Stomach smooth muscle (tissue), 2 donors: ENCODE measurements around the gene NEXN.
A peak's percentile ranks its signal among the peaks of the same experiment; 100 is the strongest.
"Not testable (repeated sequence)": the region's sequence is repeated elsewhere in the genome, so short reads cannot be mapped to it uniquely, and the experiment has no call there.

Experiments
- H3K27ac ChIP-seq: one replicate; pipeline ENCODE4 v1.7.0; 2013; ENCODE audit warnings: mild to moderate bottlenecking, low read length, inconsistent platforms
- H3K27me3 ChIP-seq, 2 donors: one replicate each; pipeline ENCODE4 v1.7.0; 2013; ENCODE audit warnings: low read length in 2 of 2; ENCODE audit not compliant: insufficient read depth in 2 of 2, control insufficient read depth in 1 of 2
- H3K36me3 ChIP-seq, 2 donors: one replicate each; pipeline ENCODE4 v1.7.0; 2013; ENCODE audit warnings: low read length in 2 of 2; ENCODE audit not compliant: control insufficient read depth in 2 of 2, insufficient read depth in 2 of 2
- H3K4me1 ChIP-seq: one replicate; pipeline ENCODE4 v1.7.0; 2013; ENCODE audit warnings: low read length; ENCODE audit not compliant: control insufficient read depth, insufficient read depth
- H3K4me3 ChIP-seq, 2 donors: one replicate each; pipeline ENCODE4 v1.7.0; 2013; ENCODE audit warnings: low read length in 2 of 2
- H3K9ac ChIP-seq, 2 donors: one replicate each; pipeline ENCODE4 v1.7.0; 2013; ENCODE audit warnings: low read length in 2 of 2, mild to moderate bottlenecking in 1 of 2
- H3K9me3 ChIP-seq, 2 donors: one replicate each; pipeline ENCODE4 v1.7.0; 2013; ENCODE audit warnings: low read length in 2 of 2; ENCODE audit not compliant: control insufficient read depth in 2 of 2
- donor health status: healthy.
- donor health status: Pancreatic carcinoma.

Gene NEXN

GRCh38 chr1:77905603-77906002 lies 17.2 kb downstream of the NEXN start:
- Histone ChIP-seq H3K9ac (no peak overlapping the region), H3K4me1 (no peaks in the 10 kb centered on the region), H3K9me3 (no peaks in the 10 kb centered on the region), H3K36me3 (no peaks in the 10 kb centered on the region), H3K27ac (no peak overlapping the region), H3K27me3 (no peaks in the 10 kb centered on the region), H3K4me3 (no peak overlapping the region)

GRCh38 chr1:77906019-77906545 lies 17.7 kb downstream of the NEXN start:
- H3K9me3 ChIP-seq = no peaks in the 10 kb centered on the region
- no peak overlapping the region for H3K27ac ChIP-seq
- no peaks in the 10 kb centered on the region for H3K27me3 ChIP-seq
- no peaks in the 10 kb centered on the region for H3K4me1 ChIP-seq
- no peak overlapping the region for H3K4me3 ChIP-seq
- no peaks in the 10 kb centered on the region for H3K36me3 ChIP-seq
- H3K9ac ChIP-seq = no peak overlapping the region

GRCh38 chr1:77906624-77907023 lies 18.2 kb downstream of the NEXN start:
- Histone ChIP-seq H3K9ac (no peak overlapping the region), H3K4me1 (no peaks in the 10 kb centered on the region), H3K36me3 (no peaks in the 10 kb centered on the region), H3K27ac (no peak overlapping the region), H3K27me3 (no peaks in the 10 kb centered on the region), H3K9me3 (no peaks in the 10 kb centered on the region), H3K4me3 (no peak overlapping the region)

- no peak overlapping the region for H3K27ac ChIP-seq
Observed at GRCh38 chr1:77910116-77910515, 21.7 kb downstream of the NEXN start.

GRCh38 chr1:77918918-77919317 lies 30.5 kb downstream of the NEXN start:
- not testable (repeated sequence) for H3K9me3 ChIP-seq, H3K9ac ChIP-seq, H3K27me3 ChIP-seq, H3K4me3 ChIP-seq, H3K4me1 ChIP-seq, H3K27ac ChIP-seq
- H3K36me3 ChIP-seq = peaks cover 22 to 23% of the 10 kb centered on the region in 2 donors

More at GRCh38 chr1:77910116-77910515, 21.7 kb downstream of the NEXN start:
- no peaks in the 10 kb centered on the region for H3K27me3 ChIP-seq
- no peak overlapping the region for H3K4me3 ChIP-seq
- H3K4me1 ChIP-seq = no peaks in the 10 kb centered on the region
- H3K36me3 ChIP-seq = no peaks in the 10 kb centered on the region
- no peaks in the 10 kb centered on the region for H3K9me3 ChIP-seq
- no peak overlapping the region for H3K9ac ChIP-seq

GRCh38 chr1:77925518-77925917 lies 37.1 kb downstream of the NEXN start:
- no peaks in the 10 kb centered on the region for H3K4me1 ChIP-seq
- H3K4me3 ChIP-seq = no peak overlapping the region
- H3K9ac ChIP-seq = no peak overlapping the region
- H3K9me3 ChIP-seq = no peaks in the 10 kb centered on the region
- no peaks in the 10 kb centered on the region for H3K27me3 ChIP-seq
- no peak overlapping the region for H3K27ac ChIP-seq
- peaks cover 18 to 24% of the 10 kb centered on the region in 2 donors for H3K36me3 ChIP-seq

- Histone ChIP-seq H3K4me3 (no peak overlapping the region), H3K4me1 (no peaks in the 10 kb centered on the region), H3K27me3 (no peaks in the 10 kb centered on the region), H3K9ac (no peak overlapping the region), H3K9me3 (no peaks in the 10 kb centered on the region), H3K36me3 (peaks cover 22 to 28% of the 10 kb centered on the region in 2 donors), H3K27ac (no peak overlapping the region)
Observed at GRCh38 chr1:77925956-77926355, 37.5 kb downstream of the NEXN start.

GRCh38 chr1:77926561-77927357 lies 38.3 kb downstream of the NEXN start:
- no peak overlapping the region for H3K9ac ChIP-seq
- H3K36me3 ChIP-seq = peaks cover 26 to 27% of the 10 kb centered on the region in 2 donors
- no peaks in the 10 kb centered on the region for H3K4me1 ChIP-seq
- peak overlapping the region; percentile 1 for H3K27ac ChIP-seq
- H3K9me3 ChIP-seq = no peaks in the 10 kb centered on the region
- H3K27me3 ChIP-seq = no peaks in the 10 kb centered on the region
- no peak overlapping the region for H3K4me3 ChIP-seq

GRCh38 chr1:77927414-77927813 lies 39.0 kb downstream of the NEXN start:
- H3K9ac ChIP-seq = no peak overlapping the region
- no peak overlapping the region for H3K27ac ChIP-seq
- H3K4me3 ChIP-seq = no peak overlapping the region
- H3K4me1 ChIP-seq = no peaks in the 10 kb centered on the region
- H3K27me3 ChIP-seq = no peaks in the 10 kb centered on the region
- no peaks in the 10 kb centered on the region for H3K9me3 ChIP-seq
- peaks cover 27 to 28% of the 10 kb centered on the region in 2 donors for H3K36me3 ChIP-seq

GRCh38 chr1:77929806-77930205 lies 41.4 kb downstream of the NEXN start:
- Histone ChIP-seq H3K36me3 (peaks cover 27 to 34% of the 10 kb centered on the region in 2 donors), H3K4me3 (no peak overlapping the region), H3K27me3 (no peaks in the 10 kb centered on the region), H3K27ac (no peak overlapping the region), H3K9me3 (no peaks in the 10 kb centered on the region), H3K9ac (no peak overlapping the region), H3K4me1 (no peaks in the 10 kb centered on the region)

- Histone ChIP-seq H3K36me3 (peaks cover 24 to 61% of the 10 kb centered on the region in 2 donors), H3K4me1 (no peaks in the 10 kb centered on the region), H3K27me3 (no peaks in the 10 kb centered on the region), H3K27ac (no peak overlapping the region), H3K9ac (no peak overlapping the region), H3K4me3 (no peak overlapping the region), H3K9me3 (no peaks in the 10 kb centered on the region)
Observed at GRCh38 chr1:77938651-77939050, 50.2 kb downstream of the NEXN start.
